SK-N-SH (cell line): ENCODE results near the gene CNTNAP2.

Experiments
- EP300 ChIP-seq, 2 experiments: IDR thresholded peaks; 2 replicates each; pipeline versions ENCODE4 v1.4.0 to v1.6.1; 2012; ENCODE audit warnings: borderline replicate concordance in 1 of 2, low read depth in 1 of 2, low read length in 1 of 2
- FOXM1 ChIP-seq: IDR thresholded peaks from 2 replicates; pipeline ENCODE4 v1.4.0; 2012; ENCODE audit warnings: low read depth, mild to moderate bottlenecking
- GATA2 ChIP-seq: sonication (generic); formaldehyde crosslinking; IDR thresholded peaks from 2 replicates; pipeline ENCODE4 v1.5.0; 2020; ENCODE audit warnings: mild to moderate bottlenecking, missing genetic modification reagents
- MAX ChIP-seq: IDR thresholded peaks from 2 replicates; pipeline ENCODE4 v1.4.0; 2012; ENCODE audit warnings: low read depth
- POLR2AphosphoS5 ChIP-seq: IDR thresholded peaks from 2 replicates; pipeline ENCODE4 v1.6.1; 2012; ENCODE audit warnings: low read depth, low read length

GRCh38 chr7:146397141-146397540, 280.5 kb downstream of the CNTNAP2 start:
- no peak for TF ChIP-seq MAX
- no peak for TF ChIP-seq POLR2AphosphoS5
- no peak for TF ChIP-seq EP300 (IDR thresholded peaks at IDR 0.05; ENCODE audit: borderline replicate concordance in 1 of 2, low read depth in 1 of 2, low read length in 1 of 2)
- TF ChIP-seq GATA2 (CRISPR knock-in tag): no peak
- TF ChIP-seq FOXM1: no peak
